Mesenchymal stem cell (in vitro differentiated cells and primary cell): ENCODE data around the gene ARID1B.

Source experiments
- DNase-seq: peaks from one replicate; pipeline ENCODE4 v3.0.0-alpha.2; 2013
- H2AFZ ChIP-seq: one replicate; pipeline ENCODE4 v1.6.1; 2013; ENCODE audit warnings: low read depth, mild to moderate bottlenecking, control low read depth, inconsistent platforms, low read length, moderate library complexity
- H2AK5ac ChIP-seq: 2 replicates; pipeline ENCODE4 v1.6.1; 2013; ENCODE audit warnings: low read length, moderate library complexity, mild to moderate bottlenecking, inconsistent platforms; ENCODE audit not compliant: severe bottlenecking
- H2BK120ac ChIP-seq: one replicate; pipeline ENCODE4 v1.6.1; 2013; ENCODE audit warnings: low read depth, mild to moderate bottlenecking, inconsistent platforms, low read length, moderate library complexity
- H2BK12ac ChIP-seq, 2 experiments: one replicate each; pipeline ENCODE4 v1.6.1; 2013; ENCODE audit warnings: inconsistent platforms in 2 of 2, low read length in 2 of 2, mild to moderate bottlenecking in 2 of 2, moderate library complexity in 2 of 2, control low read depth in 1 of 2
- H2BK15ac ChIP-seq: one replicate; pipeline ENCODE4 v1.6.1; 2013; ENCODE audit warnings: mild to moderate bottlenecking, low read depth, inconsistent platforms; ENCODE audit not compliant: poor library complexity, severe bottlenecking
- H2BK5ac ChIP-seq: 2 replicates; pipeline ENCODE4 v1.6.1; 2013; ENCODE audit warnings: low read depth, mild to moderate bottlenecking, low read length, control low read depth, inconsistent platforms; ENCODE audit not compliant: poor library complexity, severe bottlenecking
- H3K14ac ChIP-seq, 2 experiments: one replicate each; pipeline ENCODE4 v1.6.1; 2013; ENCODE audit warnings: inconsistent platforms in 2 of 2, low read length in 2 of 2, control low read depth in 1 of 2, mild to moderate bottlenecking in 1 of 2, moderate library complexity in 1 of 2
- H3K18ac ChIP-seq, 2 experiments: one replicate each; pipeline ENCODE4 v1.6.1; 2013; ENCODE audit warnings: inconsistent platforms in 2 of 2, low read length in 2 of 2, control low read depth in 1 of 2, low read depth in 1 of 2, mild to moderate bottlenecking in 1 of 2
- H3K23ac ChIP-seq, 2 experiments: one replicate each; pipeline ENCODE4 v1.6.1; 2013; ENCODE audit warnings: inconsistent platforms in 2 of 2, low read length in 2 of 2, mild to moderate bottlenecking in 2 of 2, moderate library complexity in 2 of 2, control low read depth in 1 of 2
- H3K27ac ChIP-seq: 2 replicates; pipeline ENCODE4 v1.5.1; 2013; ENCODE audit warnings: mild to moderate bottlenecking, moderate library complexity, low read length, control low read depth, inconsistent platforms; ENCODE audit not compliant: poor library complexity, severe bottlenecking
- H3K27me3 ChIP-seq, 2 experiments: 2 replicates each; pipeline versions ENCODE4 v1.6.1 to v1.7.0; 2013; ENCODE audit warnings: low read length in 2 of 2, mild to moderate bottlenecking in 2 of 2, moderate library complexity in 2 of 2, control low read depth in 1 of 2, inconsistent platforms in 1 of 2; ENCODE audit not compliant: control insufficient read depth in 1 of 2, insufficient read depth in 1 of 2
- H3K36me3 ChIP-seq, 2 experiments: 2 replicates each; pipeline versions ENCODE4 v1.6.1 to v1.7.0; 2013; ENCODE audit warnings: low read length in 2 of 2, control low read depth in 1 of 2, inconsistent platforms in 1 of 2, low read depth in 1 of 2, mild to moderate bottlenecking in 1 of 2; ENCODE audit not compliant: insufficient read depth in 2 of 2, control insufficient read depth in 1 of 2
- H3K4ac ChIP-seq, 2 experiments: one replicate each; pipeline ENCODE4 v1.6.1; 2013; ENCODE audit warnings: inconsistent platforms in 2 of 2, low read length in 2 of 2, mild to moderate bottlenecking in 2 of 2, moderate library complexity in 2 of 2, control low read depth in 1 of 2, low read depth in 1 of 2
- H3K4me1 ChIP-seq: 2 replicates; pipeline ENCODE4 v1.6.1; 2013; ENCODE audit warnings: low read depth, low read length, control low read depth; ENCODE audit not compliant: control insufficient read depth, insufficient read depth
- H3K4me2 ChIP-seq: 2 replicates; pipeline ENCODE4 v1.6.1; 2013; ENCODE audit warnings: low read length, mild to moderate bottlenecking, inconsistent platforms; ENCODE audit not compliant: poor library complexity, severe bottlenecking
- H3K4me3 ChIP-seq, 2 experiments: 2 replicates each; pipeline versions ENCODE4 v1.5.1 to v1.7.0; 2013; ENCODE audit warnings: low read length in 2 of 2, mild to moderate bottlenecking in 2 of 2, control low read depth in 1 of 2, low read depth in 1 of 2; ENCODE audit not compliant: insufficient read depth in 1 of 2
- H3K79me1 ChIP-seq: replicated peaks from 2 replicates; pipeline ENCODE4 v1.6.1; 2013; ENCODE audit warnings: mild to moderate bottlenecking, control low read depth, low read length, inconsistent platforms; ENCODE audit not compliant: poor library complexity, severe bottlenecking
- H3K9ac ChIP-seq: 2 replicates; pipeline ENCODE4 v1.7.0; 2013; ENCODE audit warnings: mild to moderate bottlenecking, low read length, moderate library complexity
- H3K9me3 ChIP-seq: 2 replicates; pipeline ENCODE4 v1.7.0; 2013; ENCODE audit warnings: mild to moderate bottlenecking, low read length; ENCODE audit not compliant: control insufficient read depth
- H4K8ac ChIP-seq: one replicate; pipeline ENCODE4 v1.6.1; 2013; ENCODE audit warnings: inconsistent platforms, mild to moderate bottlenecking, low read length, moderate library complexity
- H4K91ac ChIP-seq: one replicate; pipeline ENCODE4 v1.6.1; 2013; ENCODE audit warnings: mild to moderate bottlenecking, low read length, inconsistent platforms
- WGBS: methylation state at CpG from one replicate; pipeline ENCODE4 v1.1.7; 2013; ENCODE audit warnings: mixed read lengths; 5-methylcytosine and 5-hydroxymethylcytosine counted together

Gene ARID1B

DNA sequence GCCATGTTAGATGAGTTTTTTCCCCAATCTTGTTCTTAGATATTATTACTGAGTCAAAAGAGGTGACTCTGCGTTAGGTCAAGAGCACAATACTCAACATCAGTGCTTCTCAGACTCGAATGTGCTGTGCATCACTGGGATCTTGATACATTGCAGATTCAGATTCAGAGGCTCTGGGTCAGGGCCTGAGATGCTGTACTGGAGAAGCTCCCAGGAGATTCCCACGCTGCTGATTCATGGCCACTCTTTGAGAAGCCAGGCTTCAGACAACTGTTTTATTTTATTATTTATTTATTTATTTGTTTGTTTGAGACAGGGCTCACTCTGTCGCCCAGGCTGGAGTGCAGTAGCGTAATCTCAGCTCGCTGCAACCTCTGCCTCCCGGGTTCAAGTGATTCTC is 41.4 kb upstream of the ARID1B start:
- H2BK120ac ChIP-seq = no peak overlapping the region
- no peak overlapping the region for H2BK5ac ChIP-seq
- H2BK15ac ChIP-seq = no peak overlapping the region
- no peak overlapping the region for H3K18ac ChIP-seq
- H3K36me3 ChIP-seq = no peaks in the 10 kb centered on the region
- no peak overlapping the region for H3K4me2 ChIP-seq
- no peak overlapping the region for H4K91ac ChIP-seq
- H3K27ac ChIP-seq = no peak overlapping the region
- H3K27me3 ChIP-seq = no peaks in the 10 kb centered on the region
- H2BK12ac ChIP-seq = no peak overlapping the region
- no peaks in the 10 kb centered on the region for H3K79me1 ChIP-seq
- H2AK5ac ChIP-seq = no peak overlapping the region
- no peak overlapping the region for H3K4ac ChIP-seq
- no peak overlapping the region for H2AFZ ChIP-seq
- H3K4me3 ChIP-seq = no peak overlapping the region
- H3K4me1 ChIP-seq = no peaks in the 10 kb centered on the region
- no peak overlapping the region for H3K14ac ChIP-seq
- no peak overlapping the region for H4K8ac ChIP-seq
- H3K23ac ChIP-seq = no peak overlapping the region
- H3K9ac ChIP-seq = no peak overlapping the region
- no peak for DNase-seq
- H3K9me3 ChIP-seq = peaks cover 10% of the 10 kb centered on the region
- WGBS = 87% methylated on average over 6 of the region's 7 CpGs

DNA sequence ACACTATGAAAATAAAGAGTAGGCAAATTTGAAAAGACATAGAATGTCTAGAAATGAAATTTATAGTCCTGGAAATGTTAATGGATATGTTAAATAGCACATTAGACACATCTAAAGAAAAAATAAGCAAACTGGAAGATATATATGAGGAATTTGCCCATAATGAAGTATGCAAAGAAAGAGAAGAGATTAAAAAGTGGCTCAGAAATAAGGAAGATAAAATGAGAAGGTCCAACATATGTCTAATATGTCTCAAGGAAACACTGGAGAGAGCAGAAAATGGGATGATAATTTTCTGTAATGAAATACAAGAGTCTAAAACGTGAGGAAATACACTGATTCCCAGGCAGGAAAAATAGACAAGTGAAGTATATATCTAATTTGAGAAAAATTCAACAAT is 36.6 kb upstream of the ARID1B start:
- Histone ChIP-seq H3K27me3 (no peaks in the 10 kb centered on the region), H4K91ac (no peak overlapping the region), H3K9ac (no peak overlapping the region), H2BK5ac (no peak overlapping the region), H3K4me1 (no peaks in the 10 kb centered on the region), H2BK120ac (no peak overlapping the region), H3K79me1 (no peaks in the 10 kb centered on the region), H3K14ac (no peak overlapping the region), H3K27ac (no peak overlapping the region), H3K4ac (no peak overlapping the region), H4K8ac (no peak overlapping the region), H3K4me3 (no peak overlapping the region), H3K18ac (no peak overlapping the region), H3K36me3 (no peaks in the 10 kb centered on the region), H2AK5ac (no peak overlapping the region), H2AFZ (no peak overlapping the region), H2BK15ac (no peak overlapping the region), H2BK12ac (no peak overlapping the region), H3K23ac (no peak overlapping the region), H3K4me2 (no peak overlapping the region), H3K9me3 (peaks cover 18% of the 10 kb centered on the region)
- DNase-seq = no peak
- WGBS = 0% methylated on average over 1 of the region's 1 CpG

- no peak for DNase-seq
- WGBS = no CpG with 5 or more reads among the region's 3 CpGs
- H2AK5ac ChIP-seq = no peak overlapping the region
- H3K14ac ChIP-seq = no peak overlapping the region
- H3K4me3 ChIP-seq = no peak overlapping the region
- H4K91ac ChIP-seq = no peak overlapping the region
- H3K4me2 ChIP-seq = no peak overlapping the region
- no peaks in the 10 kb centered on the region for H3K36me3 ChIP-seq
- H3K23ac ChIP-seq = no peak overlapping the region
- H3K27ac ChIP-seq = no peak overlapping the region
- H3K9ac ChIP-seq = no peak overlapping the region
- H3K9me3 ChIP-seq = peaks cover 18% of the 10 kb centered on the region
- H2BK5ac ChIP-seq = no peak overlapping the region
- H2BK15ac ChIP-seq = no peak overlapping the region
- no peak overlapping the region for H2AFZ ChIP-seq
- no peak overlapping the region for H3K4ac ChIP-seq
- no peak overlapping the region for H3K18ac ChIP-seq
- no peak overlapping the region for H4K8ac ChIP-seq
- H2BK12ac ChIP-seq = no peak overlapping the region
- no peaks in the 10 kb centered on the region for H3K79me1 ChIP-seq
- no peak overlapping the region for H2BK120ac ChIP-seq
- no peaks in the 10 kb centered on the region for H3K27me3 ChIP-seq
- no peaks in the 10 kb centered on the region for H3K4me1 ChIP-seq
These were observed 35.7 kb upstream of the ARID1B start for GRCh38 chr6:156741287-156742073.

- 60% methylated on average over 3 of the region's 3 CpGs for WGBS
- no peak overlapping the region for H2BK15ac ChIP-seq
These were observed 29.5 kb upstream of the ARID1B start for GRCh38 chr6:156747715-156748114.

More at GRCh38 chr6:156747715-156748114, 29.5 kb upstream of the ARID1B start:
- Histone ChIP-seq H2AFZ (no peak overlapping the region), H3K4me3 (no peak overlapping the region), H3K4me2 (no peak overlapping the region), H3K23ac (no peak overlapping the region), H2BK12ac (no peak overlapping the region), H3K9ac (no peak overlapping the region), H3K14ac (no peak overlapping the region), H3K4ac (no peak overlapping the region), H3K36me3 (no peaks in the 10 kb centered on the region), H2BK5ac (no peak overlapping the region), H4K8ac (no peak overlapping the region), H3K79me1 (no peaks in the 10 kb centered on the region), H2AK5ac (no peak overlapping the region), H3K27ac (no peak overlapping the region), H3K4me1 (peaks cover 2% of the 10 kb centered on the region), H3K27me3 (no peaks in the 10 kb centered on the region), H4K91ac (no peak overlapping the region), H3K9me3 (no peaks in the 10 kb centered on the region), H2BK120ac (no peak overlapping the region), H3K18ac (no peak overlapping the region)
- no peak for DNase-seq
